ENCODE data around the gene FXR2.
A peak's percentile ranks its signal among the peaks of the same experiment; 100 is the strongest.

The FXR2 gene

GRCh38 chr17:7587420-7588151, 27.1 kb downstream of the FXR2 start:
- peak; percentile 49 for DNase-seq

- DNase-seq = no peak
Measured at GRCh38 chr17:7586673-7587419, 27.9 kb downstream of the FXR2 start.

GRCh38 chr17:7583253-7584109, 31.2 kb downstream of the FXR2 start, which contains the start of gene MPDU1:
MPDU1 (plus strand) TSS chr17:7583852; CDS start chr17:7583863, 11 bp downstream.
- DNase-seq = peak; percentile 99

- DNase-seq = no peak
Measured at GRCh38 chr17:7582396-7583252, 32.1 kb downstream of the FXR2 start.

- DNase-seq = peak; percentile 40
Measured at GRCh38 chr17:7580604-7581575, 33.8 kb downstream of the FXR2 start.

GRCh38 chr17:7579834-7580603, 34.7 kb downstream of the FXR2 start:
- DNase-seq = no peak

- DNase-seq = peak; percentile 70
Measured at GRCh38 chr17:7579001-7579833, 35.5 kb downstream of the FXR2 start, which contains the start of gene CD68. CD68 (plus strand) TSS chr17:7579638; CDS start chr17:7579678, 40 bp downstream.

GRCh38 chr17:7577327-7578199, 37.1 kb downstream of the FXR2 start:
- no peak for DNase-seq

GRCh38 chr17:7576432-7576937, 38.2 kb downstream of the FXR2 start:
- DNase-seq = no peak

- DNase-seq = no peak
Measured at GRCh38 chr17:7575959-7576358, 38.7 kb downstream of the FXR2 start.

- DNase-seq = no peak
Measured at GRCh38 chr17:7575481-7575883, 39.2 kb downstream of the FXR2 start.

GRCh38 chr17:7574176-7574953, 40.3 kb downstream of the FXR2 start:
- DNase-seq = no peak

GRCh38 chr17:7573324-7574080, 41.2 kb downstream of the FXR2 start:
- DNase-seq = peak; percentile 94

GRCh38 chr17:7572588-7573323, 41.9 kb downstream of the FXR2 start:
- DNase-seq = peak; percentile 100

- no peak for DNase-seq
Measured at GRCh38 chr17:7572338-7572587, 42.4 kb downstream of the FXR2 start.

- DNase-seq = no peak
Measured at GRCh38 chr17:7570351-7570750, 44.3 kb downstream of the FXR2 start.
